GM23338 (cell line): Measurements from ENCODE around the gene CEP57. TPM values are rescaled to one million over a fixed set of nuclear protein-coding genes. Genes with fewer than 3 reads are reported as not detected.

Source experiments
- ATAC-seq: fragments of 200-7000 bp; cut with Tn5 transposase; 3 replicates; pipeline ENCODE4 v1.9.1; 2020
- DNase-seq: peaks from one replicate; pipeline ENCODE4 v3.0.0-alpha.2; 2015; ENCODE audit warnings: low spot score
- H2AFZ ChIP-seq: fragments of 200-600 bp; sonication (generic); 2 replicates; pipeline ENCODE4 v1.8.0; 2016; ENCODE audit warnings: antibody characterized with exemption, mild to moderate bottlenecking, moderate library complexity
- H3F3A ChIP-seq: fragments of 200-600 bp; sonication (generic); replicated peaks from 2 replicates; pipeline ENCODE4 v1.8.0; 2017; ENCODE audit warnings: antibody characterized with exemption, mixed run types, low read depth
- H3K27ac ChIP-seq: fragments of 200-600 bp; sonication (generic); 2 replicates; pipeline ENCODE4 v1.6.1; 2016; ENCODE audit warnings: low read depth
- H3K27me3 ChIP-seq: fragments of 200-600 bp; sonication (generic); 2 replicates; pipeline ENCODE4 v1.8.0; 2016; ENCODE audit warnings: mild to moderate bottlenecking, mixed run types, moderate library complexity; ENCODE audit not compliant: insufficient read depth
- H3K36me3 ChIP-seq: fragments of 200-600 bp; sonication (generic); 2 replicates; pipeline ENCODE4 v1.8.0; 2016; ENCODE audit warnings: mild to moderate bottlenecking; ENCODE audit not compliant: insufficient read depth
- H3K4me1 ChIP-seq: fragments of 200-600 bp; sonication (generic); 2 replicates; pipeline ENCODE4 v1.8.0; 2016; ENCODE audit warnings: mild to moderate bottlenecking, moderate library complexity; ENCODE audit not compliant: insufficient read depth
- H3K4me2 ChIP-seq: fragments of 200-600 bp; sonication (generic); 2 replicates; pipeline ENCODE4 v1.7.1; 2017; ENCODE audit warnings: mixed run types
- H3K4me3 ChIP-seq: fragments of 200-600 bp; sonication (generic); 2 replicates; pipeline ENCODE4 v1.6.1; 2016; ENCODE audit warnings: mixed run types
- H3K79me2 ChIP-seq: fragments of 200-600 bp; sonication (generic); replicated peaks from 2 replicates; pipeline ENCODE4 v1.8.0; 2017; ENCODE audit warnings: mild to moderate bottlenecking; ENCODE audit not compliant: insufficient read depth
- H3K9me2 ChIP-seq: fragments of 200-600 bp; sonication (generic); 2 replicates; pipeline ENCODE4 v1.8.0; 2017; ENCODE audit not compliant: insufficient read depth
- H4K20me1 ChIP-seq: fragments of 200-600 bp; sonication (generic); replicated peaks from 2 replicates; pipeline ENCODE4 v1.8.0; 2017; ENCODE audit warnings: mild to moderate bottlenecking; ENCODE audit not compliant: insufficient read depth
- H3K27ac Mint-ChIP-seq: 2 replicates; pipeline ENCODE4 v1.8.0; 2020; ENCODE audit warnings: inconsistent platforms, mild to moderate bottlenecking, moderate library complexity, mixed read lengths
- H3K27me3 Mint-ChIP-seq: 3 replicates; pipeline ENCODE4 v1.8.0; 2022; ENCODE audit warnings: low read depth, mild to moderate bottlenecking, moderate library complexity, mixed read lengths, inconsistent platforms; ENCODE audit not compliant: insufficient read depth, poor library complexity
- H3K36me3 Mint-ChIP-seq: 3 replicates; pipeline ENCODE4 v1.8.0; 2021; ENCODE audit warnings: low read depth, mild to moderate bottlenecking, inconsistent platforms, moderate library complexity, mixed read lengths
- H3K4me1 Mint-ChIP-seq: 3 replicates; pipeline ENCODE4 v1.8.0; 2020; ENCODE audit warnings: mild to moderate bottlenecking, inconsistent platforms, mixed read lengths
- H3K4me3 Mint-ChIP-seq: 3 replicates; pipeline ENCODE4 v1.8.0; 2021; ENCODE audit warnings: moderate library complexity, mild to moderate bottlenecking, inconsistent platforms, mixed read lengths
- H3K9me3 Mint-ChIP-seq: 3 replicates; pipeline ENCODE4 v1.8.0; 2020; ENCODE audit warnings: moderate library complexity, mild to moderate bottlenecking, inconsistent platforms, mixed read lengths
- ETS1 ChIP-seq: IDR thresholded peaks from 2 replicates; pipeline ENCODE4 v1.6.1; 2016; ENCODE audit warnings: antibody characterized with exemption
- EZH2 ChIP-seq: fragments of 200-600 bp; sonication (generic); IDR thresholded peaks from one replicate; pipeline ENCODE4 v1.8.0; 2017; ENCODE audit warnings: antibody characterized with exemption, mild to moderate bottlenecking, low read depth; ENCODE audit not compliant: unreplicated experiment
- EZH2phosphoT487 ChIP-seq: fragments of 200-600 bp; sonication (generic); IDR thresholded peaks from one replicate; pipeline ENCODE4 v1.8.1; 2018; ENCODE audit warnings: antibody characterized with exemption; ENCODE audit not compliant: unreplicated experiment
- JUNB ChIP-seq: IDR thresholded peaks from one replicate; pipeline ENCODE4 v1.6.1; 2016; ENCODE audit warnings: antibody characterized with exemption; ENCODE audit not compliant: unreplicated experiment
- NANOG ChIP-seq: IDR thresholded peaks from 2 replicates; pipeline ENCODE4 v1.6.1; 2016; ENCODE audit warnings: antibody characterized with exemption, borderline replicate concordance
- POLR2AphosphoS5 ChIP-seq: IDR thresholded peaks from 2 replicates; pipeline ENCODE4 v1.6.1; 2016; ENCODE audit warnings: antibody characterized with exemption, low read depth
- REST ChIP-seq: IDR thresholded peaks from one replicate; pipeline ENCODE4 v1.6.1; 2018; ENCODE audit warnings: antibody characterized with exemption; ENCODE audit not compliant: unreplicated experiment
- STAT1 ChIP-seq: IDR thresholded peaks from one replicate; pipeline ENCODE4 v1.6.1; 2016; ENCODE audit warnings: antibody characterized with exemption; ENCODE audit not compliant: unreplicated experiment
- ZNF114 ChIP-seq: fragments of 250-450 bp; sonication (Bioruptor Pico); IDR thresholded peaks from 2 replicates; pipeline ENCODE4 v1.5.0; 2020; ENCODE audit warnings: mild to moderate bottlenecking, moderate library complexity
- polyA plus RNA-seq: library from polyadenylated mRNA; unstranded; fragments of >200 nt; fragmentation: Nextera tagmentation; extraction: Ambion mirVana; gene quantifications from 2 replicates; pipeline ENCODE4 v1.2.1, GENCODE V29; 2016
- total RNA-seq: library from RNA; depleted of rRNA; stranded (reverse); fragments of >200 nt; shearing (Covaris generic); gene quantifications from 2 replicates; pipeline ENCODE4 v1.2.3, GENCODE V29; 2014
- TF ChIP-seq, protein P1 (sequence below), 2 experiments: fragments of 200-600 bp in 1 of 2; sonication (generic) in 1 of 2; conservative IDR thresholded peaks; 2 replicates each; pipeline versions ENCODE4 v1.5.1 to v1.6.1; 2016 to 2017; ENCODE audit warnings: antibody characterized with exemption in 2 of 2, low read depth in 2 of 2, mild to moderate bottlenecking in 2 of 2, moderate library complexity in 1 of 2

Gene CEP57
- total and polyA plus RNA-seq, 2 experiments from 2014 or later = 76.2 to 124 TPM

- Histone ChIP-seq H3K4me1 (no peaks in the 10 kb centered on the region), H4K20me1 (no peaks in the 10 kb centered on the region; the same call in 1 of the 2 replicates), H2AFZ (no peak overlapping the region), H3K36me3 (no peaks in the 10 kb centered on the region), H3F3A (no peaks in the 10 kb centered on the region), H3K4me3 (no peak overlapping the region), H3K27me3 (no peaks in the 10 kb centered on the region), H3K4me2 (no peak overlapping the region), H3K9me2 (no peaks in the 10 kb centered on the region), H3K79me2 (no peaks in the 10 kb centered on the region), H3K27ac (no peak overlapping the region)
- peak; percentile 66 for ATAC-seq
- Mint-ChIP-seq H3K9me3 (no peaks in the 10 kb centered on the region), H3K27me3 (peaks cover 5% of the 10 kb centered on the region), H3K4me3 (no peak overlapping the region), H3K27ac (no peak overlapping the region), H3K36me3 (no peaks in the 10 kb centered on the region), H3K4me1 (no peaks in the 10 kb centered on the region)
- DNase-seq = peak; percentile 77
- TF ChIP-seq, protein P1, sequence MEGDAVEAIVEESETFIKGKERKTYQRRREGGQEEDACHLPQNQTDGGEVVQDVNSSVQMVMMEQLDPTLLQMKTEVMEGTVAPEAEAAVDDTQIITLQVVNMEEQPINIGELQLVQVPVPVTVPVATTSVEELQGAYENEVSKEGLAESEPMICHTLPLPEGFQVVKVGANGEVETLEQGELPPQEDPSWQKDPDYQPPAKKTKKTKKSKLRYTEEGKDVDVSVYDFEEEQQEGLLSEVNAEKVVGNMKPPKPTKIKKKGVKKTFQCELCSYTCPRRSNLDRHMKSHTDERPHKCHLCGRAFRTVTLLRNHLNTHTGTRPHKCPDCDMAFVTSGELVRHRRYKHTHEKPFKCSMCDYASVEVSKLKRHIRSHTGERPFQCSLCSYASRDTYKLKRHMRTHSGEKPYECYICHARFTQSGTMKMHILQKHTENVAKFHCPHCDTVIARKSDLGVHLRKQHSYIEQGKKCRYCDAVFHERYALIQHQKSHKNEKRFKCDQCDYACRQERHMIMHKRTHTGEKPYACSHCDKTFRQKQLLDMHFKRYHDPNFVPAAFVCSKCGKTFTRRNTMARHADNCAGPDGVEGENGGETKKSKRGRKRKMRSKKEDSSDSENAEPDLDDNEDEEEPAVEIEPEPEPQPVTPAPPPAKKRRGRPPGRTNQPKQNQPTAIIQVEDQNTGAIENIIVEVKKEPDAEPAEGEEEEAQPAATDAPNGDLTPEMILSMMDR (conservative IDR thresholded peaks at IDR 0.05; ENCODE audit: low read depth in 2 of 2) = peak; percentile 68 to 84
- no peak for TF ChIP-seq STAT1
Observed at GRCh38 chr11:95764267-95764898, 25.9 kb upstream of the CEP57 start.

- no peaks in the 10 kb centered on the region for H3K79me2 ChIP-seq
- H3K4me3 ChIP-seq = no peak overlapping the region
- ATAC-seq (no peak), DNase-seq (no peak)
- no peaks in the 10 kb centered on the region for H3K27me3 ChIP-seq
- no peaks in the 10 kb centered on the region for H3K9me3 Mint-ChIP-seq
- no peak overlapping the region for H3K4me2 ChIP-seq
- peaks cover 5% of the 10 kb centered on the region for H3K27me3 Mint-ChIP-seq
- no peaks in the 10 kb centered on the region for H3F3A ChIP-seq
- no peak overlapping the region for H3K27ac ChIP-seq
- no peaks in the 10 kb centered on the region; the same call in 1 of the 2 replicates for H3K36me3 ChIP-seq
- H2AFZ ChIP-seq = no peak overlapping the region
- no peaks in the 10 kb centered on the region for H3K9me2 ChIP-seq
- H3K4me1 ChIP-seq = no peaks in the 10 kb centered on the region
- no peaks in the 10 kb centered on the region; the same call in 1 of the 2 replicates for H4K20me1 ChIP-seq
- H3K27ac Mint-ChIP-seq = no peak overlapping the region
- H3K4me1 Mint-ChIP-seq = no peaks in the 10 kb centered on the region
- H3K36me3 Mint-ChIP-seq = peaks cover 5% of the 10 kb centered on the region; the same call in 1 of the 3 replicates
- no peak overlapping the region for H3K4me3 Mint-ChIP-seq
- no peak for TF ChIP-seq POLR2AphosphoS5
- TF ChIP-seq NANOG = no peak
- TF ChIP-seq EZH2 = no peak
- no peak for TF ChIP-seq EZH2phosphoT487
- TF ChIP-seq ZNF114 (CRISPR knock-in tag) = no peak
- TF ChIP-seq ETS1 = no peak
- no peak for TF ChIP-seq REST
- TF ChIP-seq JUNB = no peak
Observed at GRCh38 chr11:95766701-95767100, 23.6 kb upstream of the CEP57 start.
